Suprapubic skin (tissue), 4 donors: Measurements from ENCODE around the gene PI4K2A. TPM values are rescaled to one million over a fixed set of nuclear protein-coding genes. Genes with fewer than 3 reads are reported as not detected.
A peak's percentile ranks its signal among the peaks of the same experiment; 100 is the strongest.

Source experiments
- DNase-seq, 2 donors: peaks; one replicate each; pipeline ENCODE4 v3.0.0-alpha.2; 2019; ENCODE audit warnings: low spot score in 2 of 2
- H3K27ac ChIP-seq: fragments of 200-600 bp; sonication (generic); one replicate; pipeline ENCODE4 v1.5.1; 2019
- H3K27me3 ChIP-seq: fragments of 200-600 bp; sonication (generic); one replicate; pipeline ENCODE4 v1.5.1; 2019
- H3K36me3 ChIP-seq: fragments of 200-600 bp; sonication (generic); one replicate; pipeline ENCODE4 v1.5.1; 2019
- H3K4me1 ChIP-seq: fragments of 200-600 bp; sonication (generic); one replicate; pipeline ENCODE4 v1.5.1; 2019
- H3K4me3 ChIP-seq: fragments of 200-600 bp; sonication (generic); one replicate; pipeline ENCODE4 v1.5.1; 2019; ENCODE audit warnings: mild to moderate bottlenecking
- H3K9me3 ChIP-seq: fragments of 200-600 bp; sonication (generic); one replicate; pipeline ENCODE4 v1.5.1; 2019
- CTCF ChIP-seq, 2 donors: fragments of 200-600 bp in 1 of 2; fragments of 450-650 bp in 1 of 2; sonication (generic) in 1 of 2; IDR thresholded peaks; one replicate each; pipeline ENCODE4 v1.5.1; 2016 to 2019; ENCODE audit warnings: antibody characterized with exemption in 2 of 2, mild to moderate bottlenecking in 1 of 2, moderate library complexity in 1 of 2
- EP300 ChIP-seq: sonication (generic); formaldehyde crosslinking; IDR thresholded peaks from one replicate; pipeline ENCODE4 v1.6.1; 2017; ENCODE audit warnings: antibody characterized with exemption
- POLR2A ChIP-seq, 2 donors: fragments of 450-650 bp; IDR thresholded peaks; one replicate each; pipeline ENCODE4 v1.6.1; 2017; ENCODE audit warnings: antibody characterized with exemption in 2 of 2, mild to moderate bottlenecking in 2 of 2, moderate library complexity in 2 of 2
- POLR2AphosphoS5 ChIP-seq, 3 donors: sonication (generic); formaldehyde crosslinking; IDR thresholded peaks; one replicate each; pipeline ENCODE4 v1.6.1; 2017; ENCODE audit warnings: antibody characterized with exemption in 3 of 3
- WGBS: methylation state at CpG from one replicate; pipeline ENCODE4 v1.1.5; 2018; 5-methylcytosine and 5-hydroxymethylcytosine counted together
- total RNA-seq, 4 donors: library from RNA; depleted of rRNA; stranded (reverse); fragments of >200 nt; gene quantifications; one replicate each; pipeline ENCODE4 v1.1.0, GENCODE V29; 2016

Gene PI4K2A
- total RNA-seq, 4 donors from 2014 or later = 13.2 to 24.0 (median 20.9) TPM

DNA sequence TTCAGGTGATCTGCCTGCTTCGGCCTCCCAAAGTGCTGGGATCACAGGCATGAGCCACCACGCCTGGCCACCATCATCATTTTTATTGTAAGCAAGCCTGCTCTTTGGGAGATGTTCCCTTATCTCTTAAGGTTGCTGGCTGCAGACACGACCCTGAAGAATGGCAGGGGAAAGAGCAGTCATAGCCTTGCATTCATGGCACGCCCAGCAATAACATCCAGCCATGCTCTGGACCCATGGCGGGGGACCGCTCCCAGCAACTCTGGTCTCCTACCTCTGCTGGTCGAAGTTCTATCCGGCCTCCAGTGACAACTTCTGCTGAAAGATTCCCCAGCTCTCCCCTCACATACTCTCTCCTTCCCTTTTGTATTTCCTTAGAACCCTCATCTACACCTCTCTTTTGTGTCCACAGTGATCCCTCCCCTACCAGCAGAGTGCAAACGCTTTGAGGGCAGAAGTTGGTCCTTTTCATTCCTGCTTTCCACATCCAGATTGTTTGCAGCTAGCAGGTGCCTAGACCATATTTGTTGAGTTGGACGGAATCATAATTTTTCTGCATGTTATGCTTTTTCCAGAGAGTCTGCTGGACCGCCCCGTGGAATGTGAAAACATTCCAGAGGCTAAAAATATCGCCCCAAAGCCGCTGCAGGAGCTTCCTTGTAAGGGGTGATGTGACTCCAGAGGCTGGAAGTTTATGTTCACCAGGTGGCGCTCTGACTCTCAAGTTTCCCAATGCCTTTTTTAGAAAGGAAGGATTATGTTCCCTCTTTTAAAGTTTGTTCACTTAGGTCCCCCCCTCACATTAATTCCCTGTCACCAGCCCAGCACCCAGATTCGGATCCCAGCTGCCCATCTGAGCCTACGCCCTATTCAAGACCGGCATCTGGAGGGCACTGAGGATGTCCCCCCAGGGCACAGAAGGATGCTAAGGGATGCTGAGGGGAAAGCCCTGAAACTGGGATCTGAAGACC lies 68.8 kb downstream of the PI4K2A start:
- H3K4me1 ChIP-seq = peaks cover 25% of the 10 kb centered on the region
- H3K36me3 ChIP-seq = no peaks in the 10 kb centered on the region
- no peaks in the 10 kb centered on the region for H3K27me3 ChIP-seq
- H3K9me3 ChIP-seq = no peaks in the 10 kb centered on the region
- H3K27ac ChIP-seq = no peak overlapping the region
- no peak overlapping the region for H3K4me3 ChIP-seq
- no peak for DNase-seq
- 33% methylated on average over 18 of the region's 18 CpGs for WGBS
- TF ChIP-seq EP300 (no peak), CTCF (IDR thresholded peaks at IDR 0.05) (peak; percentile 41 to 68), POLR2A (IDR thresholded peaks at IDR 0.05) (no peak), POLR2AphosphoS5 (IDR thresholded peaks at IDR 0.05) (peak in 1 of 3 donors; percentile 13)

DNA sequence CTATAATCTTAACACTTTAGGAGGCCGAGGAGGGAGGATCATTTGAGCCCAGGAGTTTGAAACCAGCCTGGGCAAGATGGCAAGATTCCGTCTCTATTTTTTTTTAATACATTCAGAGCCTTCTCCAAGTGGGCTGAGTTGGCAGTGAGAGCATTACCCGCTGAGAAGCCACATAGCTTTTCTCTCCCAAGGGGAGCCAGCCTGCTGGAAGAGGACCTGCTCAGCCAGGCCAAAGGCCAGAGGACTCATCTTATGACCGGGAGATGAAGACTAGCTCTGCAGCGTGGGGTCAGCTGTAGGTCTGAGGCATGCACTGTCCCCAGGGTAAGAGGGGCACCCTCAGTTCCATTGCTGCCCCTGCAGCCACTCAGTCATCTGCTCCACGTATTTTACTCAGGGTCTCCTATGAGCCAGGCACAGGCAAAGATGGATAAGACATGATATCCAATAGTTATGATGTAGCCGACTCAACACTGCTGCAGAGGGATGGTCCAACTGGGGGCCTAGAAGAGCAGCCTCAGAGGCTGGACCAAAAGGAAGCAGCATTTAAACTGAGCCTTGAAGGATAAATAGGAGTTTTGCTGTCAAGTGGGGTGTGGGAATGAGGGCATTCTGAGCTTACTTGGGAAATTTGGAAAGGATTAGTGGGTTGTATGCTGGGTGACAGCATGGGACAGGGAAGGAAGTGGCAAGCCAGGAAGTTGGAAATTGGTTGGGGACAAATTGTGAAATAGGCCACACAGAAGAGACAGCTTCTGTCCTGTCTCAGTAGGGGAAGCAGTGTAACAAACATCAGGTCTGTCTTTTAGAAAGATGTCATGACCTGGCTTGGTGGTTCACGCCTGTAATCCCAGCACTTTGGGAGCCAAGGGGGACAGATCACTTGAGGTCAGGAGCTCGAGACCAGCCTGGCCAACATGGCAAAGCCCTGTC lies 71.4 kb downstream of the PI4K2A start:
- Histone ChIP-seq H3K36me3 (no peaks in the 10 kb centered on the region), H3K27ac (peak overlapping the region; percentile 86), H3K9me3 (no peaks in the 10 kb centered on the region), H3K4me1 (peaks cover 50% of the 10 kb centered on the region), H3K4me3 (no peak overlapping the region), H3K27me3 (no peaks in the 10 kb centered on the region)
- TF ChIP-seq CTCF (IDR thresholded peaks at IDR 0.05) (no peak), EP300 (no peak), POLR2A (IDR thresholded peaks at IDR 0.05) (no peak), POLR2AphosphoS5 (IDR thresholded peaks at IDR 0.05) (no peak)
- DNase-seq = no peak
- WGBS = 68% methylated on average over 8 of the region's 9 CpGs

DNA sequence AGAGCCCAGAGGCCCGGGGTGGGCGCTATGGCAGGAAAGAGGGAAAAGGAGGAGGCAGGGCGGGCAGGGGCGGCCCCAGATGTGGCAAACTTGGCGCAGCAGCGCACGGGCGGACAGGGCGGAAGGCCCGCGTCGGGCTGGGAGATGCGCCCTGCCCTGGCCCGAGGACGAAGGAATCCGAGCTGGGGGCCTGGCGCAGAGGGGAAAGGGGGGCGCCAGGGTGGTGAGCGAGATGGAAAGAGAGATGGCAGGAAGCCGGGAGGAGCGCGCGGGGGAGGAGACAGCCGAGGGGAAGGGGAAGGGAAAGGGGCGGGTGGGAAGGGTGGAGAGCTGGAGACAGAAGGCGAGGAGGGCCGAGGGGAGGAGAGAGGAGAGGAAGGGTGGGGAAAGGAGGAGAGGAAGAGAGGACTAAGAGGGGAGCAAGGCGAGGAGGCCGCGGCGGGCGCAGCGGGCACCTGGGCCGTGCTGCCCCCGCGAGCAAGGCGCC lies 72.9 kb downstream of the PI4K2A start, which contains the start of gene MARVELD1:
MARVELD1 (plus strand) TSS at position 392 of the 487 bp plus-strand sequence. CDS start 147 bp downstream, outside the sequence.
- peak; percentile 85 to 90 for DNase-seq
- Histone ChIP-seq H3K27me3 (no peaks in the 10 kb centered on the region), H3K36me3 (peaks cover 7% of the 10 kb centered on the region)

DNA sequence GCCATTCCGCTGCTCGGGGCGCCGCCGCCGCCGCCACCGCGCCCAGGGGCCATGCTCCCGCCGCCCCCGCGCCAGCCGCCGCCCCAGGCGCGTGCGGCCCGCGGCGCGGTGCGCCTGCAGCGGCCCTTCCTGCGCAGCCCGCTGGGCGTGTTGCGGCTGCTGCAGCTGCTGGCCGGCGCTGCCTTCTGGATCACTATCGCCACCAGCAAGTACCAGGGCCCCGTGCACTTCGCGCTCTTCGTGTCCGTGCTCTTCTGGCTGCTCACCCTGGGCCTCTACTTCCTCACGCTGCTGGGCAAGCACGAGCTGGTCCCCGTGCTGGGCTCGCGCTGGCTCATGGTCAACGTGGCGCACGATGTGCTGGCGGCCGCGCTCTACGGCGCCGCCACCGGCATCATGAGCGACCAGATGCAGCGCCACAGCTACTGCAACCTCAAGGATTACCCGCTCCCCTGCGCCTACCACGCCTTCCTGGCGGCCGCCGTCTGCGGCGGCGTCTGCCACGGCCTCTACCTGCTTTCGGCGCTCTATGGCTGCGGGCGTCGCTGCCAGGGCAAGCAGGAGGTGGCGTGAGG lies 73.4 kb downstream of the PI4K2A start:
- 0% methylated on average over 10 of the region's 69 CpGs for WGBS
- H3K27me3 ChIP-seq = no peaks in the 10 kb centered on the region
- peaks cover 7% of the 10 kb centered on the region for H3K36me3 ChIP-seq
- no peaks in the 10 kb centered on the region for H3K9me3 ChIP-seq
- H3K4me3 ChIP-seq = peak overlapping the region; percentile 54
- peak overlapping the region; percentile 86 for H3K27ac ChIP-seq
- H3K4me1 ChIP-seq = peaks cover 65% of the 10 kb centered on the region
- peak; percentile 83 to 85 for DNase-seq
- TF ChIP-seq POLR2A (IDR thresholded peaks at IDR 0.05) (no peak), CTCF (IDR thresholded peaks at IDR 0.05) (peak in 1 of 2 donors; percentile 13), EP300 (no peak), POLR2AphosphoS5 (IDR thresholded peaks at IDR 0.05) (peak in 2 of 3 donors; percentile 20 to 45)

More for the DNA sequence above, 72.9 kb downstream of the PI4K2A start, which contains the start of gene MARVELD1:
- 5% methylated on average over 37 of the region's 37 CpGs for WGBS
- Histone ChIP-seq H3K4me3 (peak within 1 kb of the TSS; percentile 54), H3K9me3 (no peaks in the 10 kb centered on the region), H3K4me1 (peaks cover 60% of the 10 kb centered on the region), H3K27ac (peak within 1 kb of the TSS; percentile 86)
- TF ChIP-seq POLR2A (IDR thresholded peaks at IDR 0.05) = no peak
- TF ChIP-seq EP300 = no peak
- no peak for TF ChIP-seq POLR2AphosphoS5 (IDR thresholded peaks at IDR 0.05)
- no peak for TF ChIP-seq CTCF (IDR thresholded peaks at IDR 0.05)
